ENCODE results near the gene TMEM247.

TMEM247 gene

DNA sequence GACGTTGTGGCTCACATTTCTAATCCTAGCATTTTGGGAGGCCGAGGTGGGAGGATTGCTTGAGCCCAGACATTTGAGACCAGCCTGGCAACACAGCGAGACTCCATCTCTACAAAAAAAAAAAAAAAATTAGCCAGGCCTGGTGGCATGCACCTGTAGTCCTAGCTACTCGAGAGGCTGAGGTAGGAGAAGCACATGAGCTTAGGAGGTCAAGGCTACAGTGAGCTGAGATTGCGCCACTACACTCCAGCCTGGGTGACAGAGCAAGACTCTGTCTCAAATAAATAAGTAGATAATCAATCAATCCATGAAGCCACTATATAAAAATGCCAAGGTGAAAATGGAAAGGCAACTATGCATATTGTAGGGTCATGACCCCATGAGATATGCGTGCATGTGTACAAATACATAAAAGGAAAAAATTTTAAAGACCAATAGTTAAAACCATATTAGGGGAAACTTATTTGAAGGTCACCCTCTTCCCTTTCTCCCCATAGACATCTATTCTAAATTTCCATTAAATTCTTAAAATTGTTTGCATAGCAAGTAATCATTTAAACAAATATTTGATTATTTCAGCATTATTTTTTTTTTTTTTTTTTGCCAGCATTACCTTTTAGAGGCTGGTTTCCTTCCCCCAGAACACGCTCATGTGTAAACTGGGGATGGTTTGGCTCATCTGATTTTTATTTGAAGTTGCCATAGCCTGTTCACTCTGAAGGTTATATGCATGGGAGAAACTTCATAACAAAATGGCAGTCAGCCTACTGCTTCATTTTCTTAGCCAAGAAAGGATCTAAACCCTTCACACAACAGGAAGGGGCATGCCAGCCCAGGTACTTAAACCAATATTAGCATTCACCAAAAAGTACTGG is 37.3 kb upstream of the TMEM247 start:
- TF ChIP-seq TAF1 (IDR thresholded peaks at IDR 0.05; ENCODE audit: borderline replicate concordance, insufficient read depth, low read length) (no peak), POLR2AphosphoS5 (IDR thresholded peaks at IDR 0.05; ENCODE audit: low read depth, low read length) (no peak), FOXP2 (optimal IDR thresholded peaks at IDR 0.05; ENCODE audit: borderline replicate concordance, extremely low read depth, extremely low read length, insufficient read depth) (no peak), SIN3A (IDR thresholded peaks at IDR 0.05; ENCODE audit: borderline replicate concordance, insufficient read depth, low read length) (no peak)
- TF ChIP-seq, protein P1, sequence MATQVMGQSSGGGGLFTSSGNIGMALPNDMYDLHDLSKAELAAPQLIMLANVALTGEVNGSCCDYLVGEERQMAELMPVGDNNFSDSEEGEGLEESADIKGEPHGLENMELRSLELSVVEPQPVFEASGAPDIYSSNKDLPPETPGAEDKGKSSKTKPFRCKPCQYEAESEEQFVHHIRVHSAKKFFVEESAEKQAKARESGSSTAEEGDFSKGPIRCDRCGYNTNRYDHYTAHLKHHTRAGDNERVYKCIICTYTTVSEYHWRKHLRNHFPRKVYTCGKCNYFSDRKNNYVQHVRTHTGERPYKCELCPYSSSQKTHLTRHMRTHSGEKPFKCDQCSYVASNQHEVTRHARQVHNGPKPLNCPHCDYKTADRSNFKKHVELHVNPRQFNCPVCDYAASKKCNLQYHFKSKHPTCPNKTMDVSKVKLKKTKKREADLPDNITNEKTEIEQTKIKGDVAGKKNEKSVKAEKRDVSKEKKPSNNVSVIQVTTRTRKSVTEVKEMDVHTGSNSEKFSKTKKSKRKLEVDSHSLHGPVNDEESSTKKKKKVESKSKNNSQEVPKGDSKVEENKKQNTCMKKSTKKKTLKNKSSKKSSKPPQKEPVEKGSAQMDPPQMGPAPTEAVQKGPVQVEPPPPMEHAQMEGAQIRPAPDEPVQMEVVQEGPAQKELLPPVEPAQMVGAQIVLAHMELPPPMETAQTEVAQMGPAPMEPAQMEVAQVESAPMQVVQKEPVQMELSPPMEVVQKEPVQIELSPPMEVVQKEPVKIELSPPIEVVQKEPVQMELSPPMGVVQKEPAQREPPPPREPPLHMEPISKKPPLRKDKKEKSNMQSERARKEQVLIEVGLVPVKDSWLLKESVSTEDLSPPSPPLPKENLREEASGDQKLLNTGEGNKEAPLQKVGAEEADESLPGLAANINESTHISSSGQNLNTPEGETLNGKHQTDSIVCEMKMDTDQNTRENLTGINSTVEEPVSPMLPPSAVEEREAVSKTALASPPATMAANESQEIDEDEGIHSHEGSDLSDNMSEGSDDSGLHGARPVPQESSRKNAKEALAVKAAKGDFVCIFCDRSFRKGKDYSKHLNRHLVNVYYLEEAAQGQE (IDR thresholded peaks at IDR 0.05; ENCODE audit: insufficient read depth in 1 of 2, low read depth in 2 of 2, low read length in 2 of 2): no peak

DNA sequence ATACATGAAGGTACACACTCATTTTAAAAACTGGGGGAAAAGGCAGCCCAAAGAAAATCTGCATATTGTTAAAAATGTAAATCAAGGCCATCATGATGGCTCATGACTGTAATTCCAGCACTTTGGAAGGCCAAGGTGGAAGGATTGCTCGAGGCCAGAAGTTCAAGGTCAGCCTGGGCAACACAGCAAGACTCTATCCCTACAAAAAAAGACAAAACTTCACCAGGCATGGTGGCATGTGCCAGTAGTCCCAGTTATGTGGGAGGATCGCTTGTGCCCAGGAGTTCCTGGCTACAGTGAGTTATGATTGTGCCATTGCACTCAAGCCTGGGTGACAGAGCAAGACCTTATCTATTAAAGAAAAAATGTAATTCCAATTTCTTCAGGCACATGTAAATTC is 34.6 kb upstream of the TMEM247 start:
- TF ChIP-seq TAF1 (IDR thresholded peaks at IDR 0.05; ENCODE audit: borderline replicate concordance, insufficient read depth, low read length): no peak
- no peak for TF ChIP-seq POLR2AphosphoS5 (IDR thresholded peaks at IDR 0.05; ENCODE audit: low read depth, low read length)

DNA sequence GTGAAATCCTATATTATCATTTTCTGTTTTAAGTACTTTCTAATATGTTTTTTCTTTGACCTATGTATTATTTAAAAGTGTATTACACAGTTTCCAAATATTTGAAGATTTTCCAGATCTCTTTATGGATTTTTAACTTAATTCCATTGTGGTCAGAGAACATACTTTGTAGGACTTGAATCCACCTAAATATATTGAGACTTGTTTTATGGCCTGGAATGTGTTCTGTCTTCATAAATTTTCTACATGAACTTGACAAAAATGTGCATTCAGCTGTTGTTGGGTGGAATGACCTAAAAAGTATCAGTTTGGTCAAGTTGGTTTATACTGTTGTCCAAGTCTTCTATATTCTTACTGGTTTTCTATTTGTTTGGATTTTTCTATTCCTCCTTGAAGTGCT is 33.8 kb upstream of the TMEM247 start:
- TF ChIP-seq POLR2AphosphoS5 (IDR thresholded peaks at IDR 0.05; ENCODE audit: low read depth, low read length): no peak
- no peak for TF ChIP-seq FOXP2 (optimal IDR thresholded peaks at IDR 0.05; ENCODE audit: borderline replicate concordance, extremely low read depth, extremely low read length, insufficient read depth)
- no peak for TF ChIP-seq SIN3A (IDR thresholded peaks at IDR 0.05; ENCODE audit: borderline replicate concordance, insufficient read depth, low read length)
- no peak for TF ChIP-seq TAF1 (IDR thresholded peaks at IDR 0.05; ENCODE audit: borderline replicate concordance, insufficient read depth, low read length)
- TF ChIP-seq, protein P1 (IDR thresholded peaks at IDR 0.05; ENCODE audit: insufficient read depth in 1 of 2, low read depth in 2 of 2, low read length in 2 of 2): no peak

DNA sequence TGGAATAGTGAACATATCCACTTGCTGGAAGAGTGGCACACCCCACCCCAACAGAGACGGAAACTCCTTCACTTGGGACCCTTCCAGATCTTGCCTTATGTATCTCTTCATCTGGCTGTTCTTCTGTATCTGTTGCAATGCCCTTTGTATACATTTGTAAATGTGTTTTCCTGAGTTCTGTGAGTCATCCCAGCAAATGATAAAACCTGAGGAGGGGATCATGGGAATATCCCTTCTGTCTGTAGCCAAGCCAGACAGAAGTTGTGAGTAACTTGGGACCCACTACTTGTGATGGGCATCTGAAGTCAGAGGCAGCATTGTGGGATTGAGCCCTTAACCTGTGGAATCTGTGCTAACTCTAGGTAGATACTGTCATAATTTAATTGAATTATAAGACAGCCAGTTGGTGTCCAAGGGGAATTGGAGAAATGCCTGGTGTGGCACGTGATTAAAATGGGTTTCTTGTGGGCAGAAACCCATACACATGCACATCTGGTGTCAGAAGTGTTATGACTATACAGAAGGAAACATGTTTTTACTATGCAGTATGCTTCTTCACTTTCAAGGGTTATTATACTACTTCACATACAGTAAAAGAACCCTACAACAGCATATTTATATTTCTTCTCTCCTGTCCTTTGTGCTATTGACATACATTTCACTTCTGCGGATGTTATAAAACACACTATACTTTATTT is 32.3 kb upstream of the TMEM247 start:
- TF ChIP-seq TAF1 (IDR thresholded peaks at IDR 0.05; ENCODE audit: borderline replicate concordance, insufficient read depth, low read length): no peak
- no peak for TF ChIP-seq POLR2AphosphoS5 (IDR thresholded peaks at IDR 0.05; ENCODE audit: low read depth, low read length)
- TF ChIP-seq, protein P1 (IDR thresholded peaks at IDR 0.05; ENCODE audit: insufficient read depth in 1 of 2, low read depth in 2 of 2, low read length in 2 of 2): no peak
- TF ChIP-seq FOXP2 (optimal IDR thresholded peaks at IDR 0.05; ENCODE audit: borderline replicate concordance, extremely low read depth, extremely low read length, insufficient read depth): no peak
- TF ChIP-seq SIN3A (IDR thresholded peaks at IDR 0.05; ENCODE audit: borderline replicate concordance, insufficient read depth, low read length): no peak

DNA sequence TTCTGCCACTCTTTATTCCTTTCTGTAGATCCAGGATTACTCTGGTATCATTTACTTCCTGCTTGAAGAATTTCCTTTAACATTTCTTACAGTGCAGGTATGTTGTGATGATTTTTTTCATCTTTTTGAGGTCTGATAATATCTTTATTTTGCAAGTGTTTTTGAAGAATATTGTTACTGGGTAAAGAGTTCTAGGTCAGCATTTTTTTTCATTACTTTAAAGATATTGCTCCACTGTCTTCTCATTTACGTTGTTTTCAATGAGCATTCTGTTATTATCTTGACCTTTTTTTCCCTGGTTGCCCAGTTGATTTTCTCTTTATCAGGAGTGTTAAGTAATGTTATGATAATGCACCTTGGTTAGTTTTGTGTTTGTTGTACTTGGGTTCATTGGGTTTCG is 31.7 kb upstream of the TMEM247 start:
- TF ChIP-seq TAF1 (IDR thresholded peaks at IDR 0.05; ENCODE audit: borderline replicate concordance, insufficient read depth, low read length) (no peak), POLR2AphosphoS5 (IDR thresholded peaks at IDR 0.05; ENCODE audit: low read depth, low read length) (no peak), SIN3A (IDR thresholded peaks at IDR 0.05; ENCODE audit: borderline replicate concordance, insufficient read depth, low read length) (no peak), FOXP2 (optimal IDR thresholded peaks at IDR 0.05; ENCODE audit: borderline replicate concordance, extremely low read depth, extremely low read length, insufficient read depth) (no peak)
- TF ChIP-seq, protein P1 (IDR thresholded peaks at IDR 0.05; ENCODE audit: insufficient read depth in 1 of 2, low read depth in 2 of 2, low read length in 2 of 2): no peak

Data from PFSK-1 (cell line).